H9 (cell line): ENCODE data around the gene GIPC1. TPM values are rescaled to one million over a fixed set of nuclear protein-coding genes. Genes with fewer than 3 reads are reported as not detected.
"Not testable (repeated sequence)": the region's sequence is repeated elsewhere in the genome, so short reads cannot be mapped to it uniquely, and the experiment has no call there.

Experiments used
- DNase-seq: peaks from one replicate; pipeline ENCODE4 v3.0.0-alpha.2; 2017
- H2AFZ ChIP-seq: one replicate; pipeline ENCODE4 v1.6.1; 2013; ENCODE audit warnings: mild to moderate bottlenecking, low read length, control low read depth, moderate library complexity
- H2AK5ac ChIP-seq: 2 replicates; pipeline ENCODE4 v1.6.1; 2013; ENCODE audit warnings: low read length, control low read depth, mixed read lengths; ENCODE audit not compliant: insufficient read length
- H2BK120ac ChIP-seq: one replicate; pipeline ENCODE4 v1.6.1; 2013; ENCODE audit warnings: low read depth, mild to moderate bottlenecking, low read length, control low read depth, inconsistent platforms; ENCODE audit not compliant: poor library complexity, severe bottlenecking
- H2BK12ac ChIP-seq: 2 replicates; pipeline ENCODE4 v1.6.1; 2013; ENCODE audit warnings: low read length, control low read depth, mixed read lengths, low read depth; ENCODE audit not compliant: insufficient read length
- H2BK15ac ChIP-seq: 2 replicates; pipeline ENCODE4 v1.6.1; 2013; ENCODE audit warnings: low read depth, low read length, control low read depth
- H2BK20ac ChIP-seq: one replicate; pipeline ENCODE4 v1.6.1; 2013; ENCODE audit warnings: low read depth, mild to moderate bottlenecking, low read length, control low read depth, inconsistent platforms; ENCODE audit not compliant: poor library complexity, severe bottlenecking
- H2BK5ac ChIP-seq: 2 replicates; pipeline ENCODE4 v1.6.1; 2013; ENCODE audit warnings: low read length, control low read depth, mixed read lengths; ENCODE audit not compliant: insufficient read length
- H3K14ac ChIP-seq: 2 replicates; pipeline ENCODE4 v1.6.1; 2013; ENCODE audit warnings: low read length, control low read depth; ENCODE audit not compliant: insufficient read depth
- H3K18ac ChIP-seq: 2 replicates; pipeline ENCODE4 v1.6.1; 2013; ENCODE audit warnings: low read depth, mild to moderate bottlenecking, mixed read lengths, low read length, control low read depth; ENCODE audit not compliant: insufficient read length
- H3K23ac ChIP-seq: 2 replicates; pipeline ENCODE4 v1.6.1; 2013; ENCODE audit warnings: low read length, control low read depth, mixed read lengths, low read depth; ENCODE audit not compliant: insufficient read length
- H3K23me2 ChIP-seq: 2 replicates; pipeline ENCODE4 v1.6.1; 2013; ENCODE audit warnings: low read depth, mild to moderate bottlenecking, mixed read lengths, low read length, control low read depth; ENCODE audit not compliant: insufficient read length, poor library complexity, severe bottlenecking
- H3K27ac ChIP-seq: 2 replicates; pipeline ENCODE4 v1.5.1; 2013; ENCODE audit warnings: low read length, control low read depth, mixed read lengths, low read depth; ENCODE audit not compliant: insufficient read length
- H3K27me3 ChIP-seq: 2 replicates; pipeline ENCODE4 v1.6.1; 2013; ENCODE audit warnings: low read length, control low read depth, inconsistent platforms; ENCODE audit not compliant: insufficient read depth
- H3K4ac ChIP-seq: 2 replicates; pipeline ENCODE4 v1.6.1; 2013; ENCODE audit warnings: low read depth, mild to moderate bottlenecking, control low read depth, inconsistent platforms, low read length, moderate library complexity
- H3K4me1 ChIP-seq: 2 replicates; pipeline ENCODE4 v1.6.1; 2013; ENCODE audit warnings: low read length, control low read depth, inconsistent platforms; ENCODE audit not compliant: insufficient read depth
- H3K4me2 ChIP-seq: 2 replicates; pipeline ENCODE4 v1.6.1; 2013; ENCODE audit warnings: low read length, control low read depth, mixed read lengths; ENCODE audit not compliant: insufficient read length, insufficient read depth
- H3K56ac ChIP-seq: 2 replicates; pipeline ENCODE4 v1.6.1; 2013; ENCODE audit warnings: low read depth, mild to moderate bottlenecking, mixed read lengths, low read length, control low read depth; ENCODE audit not compliant: insufficient read length
- H3K79me1 ChIP-seq: 2 replicates; pipeline ENCODE4 v1.6.1; 2013; ENCODE audit warnings: low read depth, mild to moderate bottlenecking, moderate library complexity, low read length, control low read depth, inconsistent platforms; ENCODE audit not compliant: insufficient read depth, poor library complexity, severe bottlenecking
- H3K79me2 ChIP-seq: 2 replicates; pipeline ENCODE4 v1.6.1; 2013; ENCODE audit warnings: low read length, control low read depth, inconsistent platforms; ENCODE audit not compliant: insufficient read depth
- H3K9ac ChIP-seq: 2 replicates; pipeline ENCODE4 v1.6.1; 2013; ENCODE audit warnings: low read length, control low read depth, mixed read lengths; ENCODE audit not compliant: insufficient read length; ENCODE audit errors: extremely low read depth
- H3K9me3 ChIP-seq: one replicate; pipeline ENCODE4 v1.6.1; 2013; ENCODE audit warnings: low read depth, low read length, inconsistent platforms; ENCODE audit not compliant: control insufficient read depth
- H3T11ph ChIP-seq: one replicate; pipeline ENCODE4 v1.6.1; 2013; ENCODE audit warnings: mild to moderate bottlenecking, low read length, control low read depth, inconsistent platforms
- H4K20me1 ChIP-seq: one replicate; pipeline ENCODE4 v1.6.1; 2013; ENCODE audit not compliant: control insufficient read depth, insufficient read length, insufficient read depth
- H4K5ac ChIP-seq: 2 replicates; pipeline ENCODE4 v1.6.1; 2013; ENCODE audit warnings: low read depth, mild to moderate bottlenecking, mixed read lengths, low read length, control low read depth; ENCODE audit not compliant: insufficient read length
- H4K8ac ChIP-seq: replicated peaks from 2 replicates; pipeline ENCODE4 v1.6.1; 2013; ENCODE audit warnings: low read length, control low read depth, mixed read lengths, low read depth; ENCODE audit not compliant: insufficient read length
- H4K91ac ChIP-seq: 2 replicates; pipeline ENCODE4 v1.6.1; 2013; ENCODE audit warnings: low read depth, mild to moderate bottlenecking, moderate library complexity, mixed read lengths, low read length, control low read depth; ENCODE audit not compliant: insufficient read length
- H3K27ac Mint-ChIP-seq, 3 experiments: 2 replicates in 2 of 3; 3 replicates in 1 of 3; pipeline ENCODE4 v1.8.0; 2020 to 2021; ENCODE audit warnings: mixed read lengths in 3 of 3, mild to moderate bottlenecking in 1 of 3, moderate library complexity in 1 of 3
- H3K27me3 Mint-ChIP-seq: 2 replicates; pipeline ENCODE4 v1.8.0; 2021; ENCODE audit warnings: low read depth, mild to moderate bottlenecking, moderate library complexity, mixed read lengths
- H3K36me3 Mint-ChIP-seq, 3 experiments: 2 replicates in 2 of 3; 3 replicates in 1 of 3; pipeline ENCODE4 v1.8.0; 2020 to 2021; ENCODE audit warnings: low read depth in 3 of 3, mixed read lengths in 3 of 3; ENCODE audit not compliant: insufficient read depth in 1 of 3
- H3K4me1 Mint-ChIP-seq, 2 experiments: 2 replicates each; pipeline ENCODE4 v1.8.0; 2020; ENCODE audit warnings: mixed read lengths in 2 of 2
- H3K4me3 Mint-ChIP-seq, 2 experiments: 2 replicates in 1 of 2; 3 replicates in 1 of 2; pipeline ENCODE4 v1.8.0; 2020 to 2021; ENCODE audit warnings: mild to moderate bottlenecking in 2 of 2, mixed read lengths in 2 of 2, moderate library complexity in 1 of 2
- H3K9me3 Mint-ChIP-seq, 2 experiments: 2 replicates in 1 of 2; 3 replicates in 1 of 2; pipeline ENCODE4 v1.8.0; 2020; ENCODE audit warnings: mild to moderate bottlenecking in 2 of 2, mixed read lengths in 2 of 2, moderate library complexity in 1 of 2
- WGBS: extraction: QIAGEN DNeasy Blood & Tissue Kit; methylation state at CpG from one replicate; pipeline ENCODE4 v1.1.7; 2013; ENCODE audit warnings: missing lambda C conversion rate, low lambda C conversion rate, mixed read lengths; ENCODE audit not compliant: insufficient read length; ENCODE audit errors: extremely low coverage; 5-methylcytosine and 5-hydroxymethylcytosine counted together
- total RNA-seq: library from RNA; stranded (reverse); gene quantifications from 2 replicates; pipeline ENCODE4 v1.2.1, GENCODE V29; 2021
- TF ChIP-seq, protein P1 (sequence below): fragments of 200-600 bp; sonication (generic); conservative IDR thresholded peaks from 3 replicates; pipeline ENCODE4 v1.8.0; 2021; ENCODE audit warnings: antibody characterized with exemption, mild to moderate bottlenecking

Gene GIPC1
- total RNA-seq, 1 experiment from 2014 or later = 70.6 TPM

DNA sequence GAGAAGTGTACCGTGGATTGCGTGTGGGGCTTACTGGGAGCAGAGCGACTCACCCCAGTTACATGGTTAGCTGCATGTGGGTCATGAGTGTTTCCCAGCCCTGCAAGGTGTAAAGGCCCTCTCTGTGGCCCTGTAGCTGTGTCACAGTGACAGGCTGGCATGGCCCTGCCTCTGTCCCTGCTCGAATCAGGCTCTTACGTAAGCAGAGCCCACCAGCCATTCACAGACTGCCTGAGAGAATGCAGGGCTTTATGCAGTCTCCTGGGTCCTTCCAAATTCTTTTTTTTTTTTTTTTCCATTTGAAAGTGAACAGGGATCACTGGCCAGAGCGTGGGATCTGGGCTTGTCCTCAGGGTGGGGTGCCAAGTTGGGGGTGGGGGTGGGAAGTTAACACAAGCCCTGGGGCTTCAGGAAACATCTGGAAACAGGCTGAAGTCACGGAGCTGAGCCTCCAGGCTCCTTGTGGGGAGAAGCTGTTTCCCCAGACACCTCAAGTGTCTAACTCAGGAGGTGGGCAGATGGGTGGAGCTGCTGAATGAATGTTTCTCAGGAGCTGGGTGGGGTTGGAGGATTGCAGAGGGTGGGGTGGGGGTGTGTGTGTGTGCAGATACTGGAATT is 46.9 kb upstream of the GIPC1 start:
- Mint-ChIP-seq H3K36me3 (peaks cover 0 to 7% (median 5%) of the 10 kb centered on the region in 3 experiments; a peak in 2 of 7 replicates), H3K27me3 (no peaks in the 10 kb centered on the region), H3K9me3 (no peaks in the 10 kb centered on the region; a peak in 1 of 5 replicates), H3K27ac (no peak overlapping the region; a peak in 2 of 7 replicates), H3K4me3 (no peak overlapping the region), H3K4me1 (peaks cover 2 to 6% of the 10 kb centered on the region in 2 experiments; a peak in 2 of 4 replicates)
- WGBS = no CpG with 5 or more reads among the region's 7 CpGs
- no peak overlapping the region for H2BK120ac ChIP-seq
- no peak overlapping the region for H2BK12ac ChIP-seq
- no peaks in the 10 kb centered on the region for H3K4me1 ChIP-seq
- H3K14ac ChIP-seq = no peak overlapping the region
- no peak overlapping the region for H3K56ac ChIP-seq
- no peaks in the 10 kb centered on the region for H3K79me1 ChIP-seq
- no peak overlapping the region for H3K18ac ChIP-seq
- H2BK15ac ChIP-seq = no peak overlapping the region
- peak; percentile 28 for DNase-seq
- no peak overlapping the region for H3T11ph ChIP-seq
- H4K20me1 ChIP-seq = no peaks in the 10 kb centered on the region
- no peak overlapping the region for H2BK20ac ChIP-seq
- no peak overlapping the region for H3K4ac ChIP-seq
- H2BK5ac ChIP-seq = no peak overlapping the region
- H3K79me2 ChIP-seq = peaks cover 5% of the 10 kb centered on the region; the same call in 1 of the 2 replicates
- no peak overlapping the region for H4K8ac ChIP-seq
- H4K5ac ChIP-seq = no peak overlapping the region
- H2AFZ ChIP-seq = no peak overlapping the region
- H3K23ac ChIP-seq = no peak overlapping the region
- no peak overlapping the region for H3K27ac ChIP-seq
- no peaks in the 10 kb centered on the region for H3K9me3 ChIP-seq
- TF ChIP-seq, protein P1, sequence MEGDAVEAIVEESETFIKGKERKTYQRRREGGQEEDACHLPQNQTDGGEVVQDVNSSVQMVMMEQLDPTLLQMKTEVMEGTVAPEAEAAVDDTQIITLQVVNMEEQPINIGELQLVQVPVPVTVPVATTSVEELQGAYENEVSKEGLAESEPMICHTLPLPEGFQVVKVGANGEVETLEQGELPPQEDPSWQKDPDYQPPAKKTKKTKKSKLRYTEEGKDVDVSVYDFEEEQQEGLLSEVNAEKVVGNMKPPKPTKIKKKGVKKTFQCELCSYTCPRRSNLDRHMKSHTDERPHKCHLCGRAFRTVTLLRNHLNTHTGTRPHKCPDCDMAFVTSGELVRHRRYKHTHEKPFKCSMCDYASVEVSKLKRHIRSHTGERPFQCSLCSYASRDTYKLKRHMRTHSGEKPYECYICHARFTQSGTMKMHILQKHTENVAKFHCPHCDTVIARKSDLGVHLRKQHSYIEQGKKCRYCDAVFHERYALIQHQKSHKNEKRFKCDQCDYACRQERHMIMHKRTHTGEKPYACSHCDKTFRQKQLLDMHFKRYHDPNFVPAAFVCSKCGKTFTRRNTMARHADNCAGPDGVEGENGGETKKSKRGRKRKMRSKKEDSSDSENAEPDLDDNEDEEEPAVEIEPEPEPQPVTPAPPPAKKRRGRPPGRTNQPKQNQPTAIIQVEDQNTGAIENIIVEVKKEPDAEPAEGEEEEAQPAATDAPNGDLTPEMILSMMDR = no peak
- H3K4me2 ChIP-seq = no peak overlapping the region
- H4K91ac ChIP-seq = no peak overlapping the region
- H2AK5ac ChIP-seq = no peak overlapping the region
- H3K9ac ChIP-seq = no peak overlapping the region
- H3K23me2 ChIP-seq = no peaks in the 10 kb centered on the region
- no peaks in the 10 kb centered on the region for H3K27me3 ChIP-seq

DNA sequence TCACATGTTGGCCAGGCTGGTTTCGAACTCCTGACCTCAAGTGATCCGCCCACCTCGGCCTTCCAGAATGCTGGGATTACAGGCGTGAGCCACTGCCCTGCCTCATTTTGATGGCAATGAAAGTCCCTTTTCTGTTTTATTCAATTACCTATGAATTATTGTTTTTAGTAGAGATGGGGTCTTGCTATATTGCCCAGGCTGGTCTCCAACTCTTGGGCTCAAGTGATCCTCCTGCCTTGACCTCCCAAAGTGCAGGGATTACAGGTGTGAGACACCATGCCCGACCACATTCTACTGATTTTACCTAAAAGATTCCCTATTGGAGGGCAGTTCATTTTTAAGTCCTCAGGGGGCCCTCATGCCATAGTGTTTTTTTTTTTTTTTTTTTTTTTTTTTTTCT is 46.1 kb upstream of the GIPC1 start:
- not testable (repeated sequence) for H3K14ac ChIP-seq, H3K4me3 Mint-ChIP-seq, H3K36me3 Mint-ChIP-seq, H3K23me2 ChIP-seq, H4K5ac ChIP-seq, H2BK120ac ChIP-seq, H4K8ac ChIP-seq, DNase-seq, H3K56ac ChIP-seq, H3K27me3 Mint-ChIP-seq, H3K79me2 ChIP-seq, H3K27ac ChIP-seq, H3K79me1 ChIP-seq, H3T11ph ChIP-seq, H2BK20ac ChIP-seq, H3K4ac ChIP-seq, H4K91ac ChIP-seq, H2BK12ac ChIP-seq, H2BK5ac ChIP-seq, H2AFZ ChIP-seq, H3K27me3 ChIP-seq, H3K27ac Mint-ChIP-seq, H3K9me3 ChIP-seq, H3K4me1 ChIP-seq, H3K9ac ChIP-seq, H3K23ac ChIP-seq, H4K20me1 ChIP-seq, H2BK15ac ChIP-seq, H3K18ac ChIP-seq, H3K9me3 Mint-ChIP-seq, H3K4me2 ChIP-seq, H2AK5ac ChIP-seq
- WGBS = no CpG with 5 or more reads among the region's 5 CpGs
- peaks cover 7 to 11% of the 10 kb centered on the region in 2 experiments for H3K4me1 Mint-ChIP-seq
